ENCODE data around the gene PAGE4. TPM values are rescaled to one million over a fixed set of nuclear protein-coding genes. Genes with fewer than 3 reads are reported as not detected.

Gene PAGE4
- total RNA-seq, 4 donors from 2014 or later, result not detected

DNA sequence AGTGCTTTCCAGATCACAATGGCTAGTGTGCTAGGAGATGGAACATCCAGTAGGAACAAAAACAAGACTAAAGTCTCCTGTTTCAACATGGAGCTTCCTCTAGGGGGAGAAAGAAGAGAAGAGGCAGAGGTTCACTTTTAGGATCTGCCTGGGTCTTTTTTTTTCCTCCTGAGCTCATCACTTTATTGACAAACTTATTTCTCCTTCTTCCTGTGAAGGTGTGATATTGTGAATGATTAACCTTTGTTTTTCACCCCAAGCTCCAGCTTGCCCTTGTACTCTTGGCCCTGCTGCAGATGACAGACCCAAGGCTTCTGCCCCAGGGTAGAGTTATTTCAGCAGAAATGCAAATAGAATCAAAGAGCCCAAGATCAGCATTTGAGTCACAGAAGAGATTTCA lies 13.5 kb downstream of the PAGE4 start:
- H3K4me3 ChIP-seq, result no peak overlapping the region

GRCh38 chrX:49844611-49845010 lies 15.5 kb downstream of the PAGE4 start:
- Histone ChIP-seq H3K36me3 (no peaks in the 10 kb centered on the region), H3K27me3 (no peaks in the 10 kb centered on the region), H3K4me1 (no peaks in the 10 kb centered on the region), H3K4me3 (no peak overlapping the region), H3K27ac (no peak overlapping the region), H3K9me3 (no peaks in the 10 kb centered on the region)
- TF ChIP-seq EP300 (IDR thresholded peaks at IDR 0.05) (no peak), POLR2AphosphoS5 (IDR thresholded peaks at IDR 0.05) (no peak), POLR2A (IDR thresholded peaks at IDR 0.05) (no peak)
- TF ChIP-seq, protein P1, sequence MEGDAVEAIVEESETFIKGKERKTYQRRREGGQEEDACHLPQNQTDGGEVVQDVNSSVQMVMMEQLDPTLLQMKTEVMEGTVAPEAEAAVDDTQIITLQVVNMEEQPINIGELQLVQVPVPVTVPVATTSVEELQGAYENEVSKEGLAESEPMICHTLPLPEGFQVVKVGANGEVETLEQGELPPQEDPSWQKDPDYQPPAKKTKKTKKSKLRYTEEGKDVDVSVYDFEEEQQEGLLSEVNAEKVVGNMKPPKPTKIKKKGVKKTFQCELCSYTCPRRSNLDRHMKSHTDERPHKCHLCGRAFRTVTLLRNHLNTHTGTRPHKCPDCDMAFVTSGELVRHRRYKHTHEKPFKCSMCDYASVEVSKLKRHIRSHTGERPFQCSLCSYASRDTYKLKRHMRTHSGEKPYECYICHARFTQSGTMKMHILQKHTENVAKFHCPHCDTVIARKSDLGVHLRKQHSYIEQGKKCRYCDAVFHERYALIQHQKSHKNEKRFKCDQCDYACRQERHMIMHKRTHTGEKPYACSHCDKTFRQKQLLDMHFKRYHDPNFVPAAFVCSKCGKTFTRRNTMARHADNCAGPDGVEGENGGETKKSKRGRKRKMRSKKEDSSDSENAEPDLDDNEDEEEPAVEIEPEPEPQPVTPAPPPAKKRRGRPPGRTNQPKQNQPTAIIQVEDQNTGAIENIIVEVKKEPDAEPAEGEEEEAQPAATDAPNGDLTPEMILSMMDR (IDR thresholded peaks at IDR 0.05), result no peak
- 57% methylated on average over 8 of the region's 8 CpGs for WGBS
- no peak for DNase-seq (ENCODE audit: low spot score in 2 of 2)

More for the DNA sequence above, 13.5 kb downstream of the PAGE4 start:
- no peaks in the 10 kb centered on the region for H3K36me3 ChIP-seq
- no peak overlapping the region for H3K27ac ChIP-seq
- H3K4me1 ChIP-seq, result no peaks in the 10 kb centered on the region
- TF ChIP-seq POLR2AphosphoS5 (IDR thresholded peaks at IDR 0.05), result no peak
- TF ChIP-seq, protein P1 (IDR thresholded peaks at IDR 0.05), result no peak
- TF ChIP-seq POLR2A (IDR thresholded peaks at IDR 0.05), result no peak
- TF ChIP-seq EP300 (IDR thresholded peaks at IDR 0.05), result no peak
- no peak for DNase-seq (ENCODE audit: low spot score in 2 of 2)
- H3K27me3 ChIP-seq, result no peaks in the 10 kb centered on the region
- no peaks in the 10 kb centered on the region for H3K9me3 ChIP-seq

GRCh38 chrX:49845701-49846403 lies 16.7 kb downstream of the PAGE4 start:
- no peak overlapping the region for H3K27ac ChIP-seq
- H3K4me3 ChIP-seq, result no peak overlapping the region
- no peaks in the 10 kb centered on the region for H3K27me3 ChIP-seq
- DNase-seq (ENCODE audit: low spot score in 2 of 2), result no peak
- 74% methylated on average over 4 of the region's 4 CpGs for WGBS
- no peaks in the 10 kb centered on the region for H3K36me3 ChIP-seq
- TF ChIP-seq, protein P1 (IDR thresholded peaks at IDR 0.05), result no peak
- no peak for TF ChIP-seq EP300 (IDR thresholded peaks at IDR 0.05)
- no peak for TF ChIP-seq POLR2AphosphoS5 (IDR thresholded peaks at IDR 0.05)
- no peak for TF ChIP-seq POLR2A (IDR thresholded peaks at IDR 0.05)
- no peaks in the 10 kb centered on the region for H3K9me3 ChIP-seq
- no peaks in the 10 kb centered on the region for H3K4me1 ChIP-seq

GRCh38 chrX:49846522-49846921 lies 17.4 kb downstream of the PAGE4 start:
- 63% methylated on average over 1 of the region's 1 CpG for WGBS
- Histone ChIP-seq H3K9me3 (no peaks in the 10 kb centered on the region), H3K36me3 (no peaks in the 10 kb centered on the region), H3K4me1 (no peaks in the 10 kb centered on the region), H3K4me3 (no peak overlapping the region), H3K27ac (no peak overlapping the region), H3K27me3 (no peaks in the 10 kb centered on the region)
- TF ChIP-seq, protein P1 (IDR thresholded peaks at IDR 0.05), result no peak
- no peak for TF ChIP-seq POLR2A (IDR thresholded peaks at IDR 0.05)
- TF ChIP-seq POLR2AphosphoS5 (IDR thresholded peaks at IDR 0.05), result no peak
- no peak for TF ChIP-seq EP300 (IDR thresholded peaks at IDR 0.05)
- no peak for DNase-seq (ENCODE audit: low spot score in 2 of 2)

DNA sequence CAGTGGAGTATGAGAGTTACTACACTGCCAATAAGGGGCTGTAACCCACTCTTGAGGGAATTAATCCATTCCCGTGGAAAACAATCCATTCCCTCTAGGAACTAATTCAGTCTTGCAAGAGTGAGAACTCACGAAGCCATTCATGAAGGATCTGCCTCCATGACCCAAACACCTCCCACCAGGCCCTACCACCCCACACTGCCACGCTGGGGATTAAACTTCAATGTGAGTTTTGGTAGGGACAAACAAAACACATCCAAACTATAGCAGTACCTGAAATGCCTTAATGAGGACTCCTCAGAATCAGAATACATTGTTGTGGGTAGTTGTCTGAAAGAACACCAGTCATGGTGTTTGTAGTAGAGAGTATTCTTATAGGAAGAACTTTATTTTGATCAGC lies 19.2 kb downstream of the PAGE4 start:
- no peaks in the 10 kb centered on the region for H3K9me3 ChIP-seq
- no peaks in the 10 kb centered on the region for H3K4me1 ChIP-seq
- WGBS, result 69% methylated on average over 3 of the region's 3 CpGs
- TF ChIP-seq POLR2A (IDR thresholded peaks at IDR 0.05) (no peak), EP300 (IDR thresholded peaks at IDR 0.05) (no peak), POLR2AphosphoS5 (IDR thresholded peaks at IDR 0.05) (no peak)
- TF ChIP-seq, protein P1 (IDR thresholded peaks at IDR 0.05), result no peak
- no peak overlapping the region for H3K4me3 ChIP-seq
- H3K36me3 ChIP-seq, result no peaks in the 10 kb centered on the region
- DNase-seq (ENCODE audit: low spot score in 2 of 2), result no peak
- H3K27me3 ChIP-seq, result no peaks in the 10 kb centered on the region
- H3K27ac ChIP-seq, result no peak overlapping the region
